HCT116 (cell line): Measurements from ENCODE around the gene CERS6.

Experiments used
- ATF3 ChIP-seq: IDR thresholded peaks from 2 replicates; pipeline ENCODE4 v1.6.1; 2012
- CTCF ChIP-seq, 3 experiments: fragments of 200-600 bp in 1 of 3; sonication (generic) in 1 of 3; IDR thresholded peaks in 2 of 3; conservative IDR thresholded peaks in 1 of 3; 2 replicates each; pipeline ENCODE4 v1.5.1; 2012 to 2017; ENCODE audit warnings: low read depth in 2 of 3, low read length in 2 of 3, antibody characterized with exemption in 1 of 3, borderline replicate concordance in 1 of 3, control low read depth in 1 of 3, mild to moderate bottlenecking in 1 of 3, mixed read lengths in 1 of 3, mixed run types in 1 of 3, moderate library complexity in 1 of 3; ENCODE audit not compliant: insufficient read depth in 1 of 3
- POLR2A ChIP-seq: IDR thresholded peaks from 2 replicates; pipeline ENCODE4 v1.7.0; 2011; ENCODE audit warnings: borderline replicate concordance; ENCODE audit not compliant: insufficient read depth, insufficient read length; ENCODE audit errors: extremely low read depth
- POLR2AphosphoS5 ChIP-seq: IDR thresholded peaks from 2 replicates; pipeline ENCODE4 v1.6.1; 2011; ENCODE audit warnings: mild to moderate bottlenecking, low read depth, low read length, moderate library complexity
- REST ChIP-seq: IDR thresholded peaks from 2 replicates; pipeline ENCODE4 v1.6.1; 2012; ENCODE audit warnings: low read depth
- SIN3A ChIP-seq: IDR thresholded peaks from 2 replicates; pipeline ENCODE4 v1.6.1; 2012; ENCODE audit warnings: low read depth
- SRF ChIP-seq: IDR thresholded peaks from 2 replicates; pipeline ENCODE4 v1.6.1; 2012; ENCODE audit warnings: low read depth
- YY1 ChIP-seq: IDR thresholded peaks from 2 replicates; pipeline ENCODE4 v1.6.1; 2011; ENCODE audit warnings: low read length, low read depth, moderate library complexity, mild to moderate bottlenecking; ENCODE audit not compliant: insufficient replicate concordance; ENCODE audit errors: extremely low read depth

GRCh38 chr2:168703926-168704325 lies 247.9 kb downstream of the CERS6 start:
- TF ChIP-seq CTCF (IDR thresholded peaks at IDR 0.05 in 2 of 3, conservative IDR thresholded peaks at IDR 0.05 in 1 of 3; ENCODE audit: borderline replicate concordance in 1 of 3, insufficient read depth in 1 of 3, low read depth in 2 of 3, low read length in 2 of 3), result no peak
- no peak for TF ChIP-seq SRF
- no peak for TF ChIP-seq REST
- TF ChIP-seq YY1, result no peak
- TF ChIP-seq POLR2A, result no peak
- TF ChIP-seq SIN3A, result no peak
- no peak for TF ChIP-seq POLR2AphosphoS5
- no peak for TF ChIP-seq ATF3
